Sigmoid colon (tissue), 7 donors: ENCODE results near the gene PPP1R12B. TPM values are rescaled to one million over a fixed set of nuclear protein-coding genes. Genes with fewer than 3 reads are reported as not detected.
A peak's percentile ranks its signal among the peaks of the same experiment; 100 is the strongest.
"Not testable (repeated sequence)": the region's sequence is repeated elsewhere in the genome, so short reads cannot be mapped to it uniquely, and the experiment has no call there.

Experiments used
- DNase-seq: peaks from one replicate; pipeline ENCODE4 v3.0.0-alpha.2; 2019
- H3K27ac ChIP-seq, 4 donors: fragments of 200-600 bp; sonication (generic); one replicate each; pipeline ENCODE4 v1.5.1; 2016 to 2019; ENCODE audit warnings: mild to moderate bottlenecking in 1 of 4
- H3K27me3 ChIP-seq, 3 donors: fragments of 200-600 bp; sonication (generic); one replicate each; pipeline ENCODE4 v1.5.1; 2019; ENCODE audit warnings: mild to moderate bottlenecking in 1 of 3
- H3K36me3 ChIP-seq, 4 donors: fragments of 200-600 bp; sonication (generic); one replicate each; pipeline ENCODE4 v1.5.1; 2016 to 2019
- H3K4me1 ChIP-seq, 4 donors: fragments of 200-600 bp; sonication (generic); one replicate each; pipeline ENCODE4 v1.5.1; 2017 to 2019
- H3K4me3 ChIP-seq, 4 donors: fragments of 200-600 bp; sonication (generic); one replicate each; pipeline ENCODE4 v1.5.1; 2017 to 2019; ENCODE audit warnings: mild to moderate bottlenecking in 2 of 4, moderate library complexity in 1 of 4
- H3K9me3 ChIP-seq, 4 donors: fragments of 200-600 bp in 3 of 4; sonication (generic) in 3 of 4; one replicate each; pipeline versions ENCODE4 v1.5.1 to v1.6.1; 2013 to 2019
- EP300 ChIP-seq, 4 donors: sonication (generic); formaldehyde crosslinking; IDR thresholded peaks; one replicate each; pipeline ENCODE4 v1.6.1; 2017; ENCODE audit warnings: antibody characterized with exemption in 4 of 4
- POLR2A ChIP-seq, 2 donors: fragments of 450-650 bp; IDR thresholded peaks; one replicate each; pipeline ENCODE4 v1.6.1; 2016; ENCODE audit warnings: antibody characterized with exemption in 2 of 2, mild to moderate bottlenecking in 2 of 2, moderate library complexity in 2 of 2
- POLR2AphosphoS5 ChIP-seq, 4 donors: sonication (generic); formaldehyde crosslinking; IDR thresholded peaks; one replicate each; pipeline ENCODE4 v1.6.1; 2017; ENCODE audit warnings: antibody characterized with exemption in 4 of 4
- WGBS, 2 donors: extraction: QIAGEN DNeasy Blood & Tissue Kit; methylation state at CpG; one replicate each; pipeline ENCODE4 v1.1.7; 2013; 5-methylcytosine and 5-hydroxymethylcytosine counted together
- intact Hi-C: fragments of 100-400 bp; cut with DNase I; formaldehyde crosslinking; loops from one replicate; pipeline ENCODE4 v1.15.1; 2023
- polyA plus RNA-seq, 3 donors: library from polyadenylated mRNA; stranded (reverse); fragments of 200-250 nt; gene quantifications; one replicate each; pipeline ENCODE4 v1.2.3, GENCODE V29; 2013
- total RNA-seq, 4 donors: library from RNA; depleted of rRNA; stranded (reverse); fragments of >200 nt; gene quantifications; one replicate each; pipeline ENCODE4 v1.1.0, GENCODE V29; 2016
- TF ChIP-seq, protein P1 (sequence below), 4 experiments: fragments of 450-650 bp in 3 of 4; fragments of 200-600 bp in 1 of 4; IDR thresholded peaks; one replicate each; pipeline ENCODE4 v1.5.1; 2016 to 2019; ENCODE audit warnings: antibody characterized with exemption in 4 of 4, mild to moderate bottlenecking in 3 of 4, moderate library complexity in 2 of 4
- donor health status: healthy with polysubstance abuse.
- donor health status: Bipolar disorder and iron deficiency.
- donor health status: healthy.

The PPP1R12B gene
- total and polyA plus RNA-seq, 7 donors: 5.3 to 995 (median 493) TPM

DNA sequence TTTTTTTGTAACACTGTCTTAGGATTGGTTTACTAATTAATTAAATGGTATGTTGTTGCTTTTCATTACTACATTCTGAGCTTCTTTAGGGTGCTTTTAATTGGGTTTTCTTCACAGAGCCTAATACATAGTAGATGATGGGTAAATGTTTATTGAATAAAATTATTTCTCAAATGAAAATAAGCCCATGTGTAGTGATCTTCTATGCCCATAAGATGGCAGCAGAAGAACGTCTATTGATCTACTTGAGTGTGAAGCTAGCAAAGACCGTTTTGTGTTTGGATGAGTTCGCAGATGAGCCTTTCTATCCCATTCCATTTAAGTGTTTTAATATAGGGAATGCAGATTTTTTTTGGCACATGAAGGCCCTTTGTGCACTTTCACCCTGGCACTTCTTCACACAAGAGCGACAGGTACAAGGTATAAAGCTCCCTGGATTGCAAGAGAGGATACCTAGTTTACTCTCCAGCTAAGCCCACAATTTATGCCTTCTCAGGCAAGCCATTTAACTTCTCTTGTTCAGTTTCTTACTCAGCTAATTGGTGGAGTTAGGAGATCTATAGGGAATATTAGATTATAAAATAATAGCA lies 115.7 kb downstream of the PPP1R12B start:
- H3K4me1 ChIP-seq: peaks cover 0 to 21% (median 19%) of the 10 kb centered on the region in 4 donors
- not testable (repeated sequence) for H3K9me3 ChIP-seq, H3K27ac ChIP-seq, DNase-seq, H3K36me3 ChIP-seq, H3K27me3 ChIP-seq, H3K4me3 ChIP-seq
- intact Hi-C loops: loop anchor here (5.0 kb wide), 1 partner anchor 253 kb away; no protein-coding TSS in a partner anchor
- WGBS, 2 donors: 20 to 40% methylated on average over 4 of the region's 4 CpGs
- TF ChIP-seq, protein P1, sequence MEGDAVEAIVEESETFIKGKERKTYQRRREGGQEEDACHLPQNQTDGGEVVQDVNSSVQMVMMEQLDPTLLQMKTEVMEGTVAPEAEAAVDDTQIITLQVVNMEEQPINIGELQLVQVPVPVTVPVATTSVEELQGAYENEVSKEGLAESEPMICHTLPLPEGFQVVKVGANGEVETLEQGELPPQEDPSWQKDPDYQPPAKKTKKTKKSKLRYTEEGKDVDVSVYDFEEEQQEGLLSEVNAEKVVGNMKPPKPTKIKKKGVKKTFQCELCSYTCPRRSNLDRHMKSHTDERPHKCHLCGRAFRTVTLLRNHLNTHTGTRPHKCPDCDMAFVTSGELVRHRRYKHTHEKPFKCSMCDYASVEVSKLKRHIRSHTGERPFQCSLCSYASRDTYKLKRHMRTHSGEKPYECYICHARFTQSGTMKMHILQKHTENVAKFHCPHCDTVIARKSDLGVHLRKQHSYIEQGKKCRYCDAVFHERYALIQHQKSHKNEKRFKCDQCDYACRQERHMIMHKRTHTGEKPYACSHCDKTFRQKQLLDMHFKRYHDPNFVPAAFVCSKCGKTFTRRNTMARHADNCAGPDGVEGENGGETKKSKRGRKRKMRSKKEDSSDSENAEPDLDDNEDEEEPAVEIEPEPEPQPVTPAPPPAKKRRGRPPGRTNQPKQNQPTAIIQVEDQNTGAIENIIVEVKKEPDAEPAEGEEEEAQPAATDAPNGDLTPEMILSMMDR (IDR thresholded peaks at IDR 0.05): peak in 3 of 4 experiments; percentile 42 to 66 (median 61)

DNA sequence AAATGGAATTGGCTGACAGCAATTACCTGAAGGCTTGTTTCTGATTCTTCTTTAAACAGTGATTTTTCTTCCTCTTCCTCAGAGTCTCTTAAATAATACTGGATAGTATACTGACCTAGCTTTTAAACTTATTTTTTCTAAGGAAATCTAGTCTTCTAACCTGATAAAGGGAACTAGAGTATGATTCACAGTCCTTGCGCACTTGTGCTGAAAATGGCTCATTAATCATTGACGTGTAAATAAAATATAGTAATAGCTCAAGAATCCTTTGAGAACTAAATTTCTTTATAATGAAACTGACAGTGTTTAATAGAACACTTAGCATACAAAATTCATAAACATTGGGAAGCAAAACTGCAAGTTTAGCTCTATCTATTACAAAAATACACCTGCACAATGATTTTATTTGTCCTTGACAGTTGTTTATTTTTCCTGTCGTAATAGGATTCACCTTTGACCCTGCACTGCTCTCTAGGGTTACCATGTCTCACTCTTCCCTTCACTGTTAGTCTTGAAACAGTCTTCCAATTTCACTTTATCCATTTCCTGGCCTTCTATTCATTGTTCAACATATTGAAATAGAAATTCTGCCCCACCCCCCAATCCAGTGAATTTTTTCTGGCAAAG lies 117.3 kb downstream of the PPP1R12B start:
- DNase-seq: not testable (repeated sequence)

DNA sequence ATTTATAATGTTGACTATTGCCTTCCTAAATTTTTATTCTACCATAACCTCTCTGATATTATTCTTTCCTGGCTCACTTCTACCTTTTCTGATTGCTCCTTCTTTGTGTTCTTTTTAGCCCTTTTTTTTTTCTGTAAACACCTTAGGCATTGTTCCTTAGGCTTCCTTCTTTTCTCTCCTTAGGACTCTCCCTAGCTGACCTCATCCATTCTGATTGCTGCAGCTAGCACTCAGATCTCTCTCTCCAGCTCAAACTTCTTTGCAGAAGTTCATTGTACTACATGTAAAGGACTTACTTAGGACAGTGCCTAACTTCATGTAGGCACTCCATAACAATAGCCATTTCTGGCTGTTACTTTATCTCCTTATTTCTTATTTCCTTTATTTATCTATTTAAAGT lies 117.8 kb downstream of the PPP1R12B start:
- H3K27me3 ChIP-seq, H3K36me3 ChIP-seq, H3K4me3 ChIP-seq, H3K9me3 ChIP-seq, DNase-seq, H3K4me1 ChIP-seq, H3K27ac ChIP-seq, intact Hi-C loops: not testable (repeated sequence)

More for the DNA sequence above, 117.3 kb downstream of the PPP1R12B start:
- H3K9me3 ChIP-seq, H3K27me3 ChIP-seq, intact Hi-C loops, H3K4me3 ChIP-seq, H3K4me1 ChIP-seq, H3K36me3 ChIP-seq: not testable (repeated sequence)
- peak overlapping the region in 1 of 4 donors; percentile 7 for H3K27ac ChIP-seq
- WGBS, 2 donors: 22 to 66% methylated on average over 3 of the region's 3 CpGs

DNA sequence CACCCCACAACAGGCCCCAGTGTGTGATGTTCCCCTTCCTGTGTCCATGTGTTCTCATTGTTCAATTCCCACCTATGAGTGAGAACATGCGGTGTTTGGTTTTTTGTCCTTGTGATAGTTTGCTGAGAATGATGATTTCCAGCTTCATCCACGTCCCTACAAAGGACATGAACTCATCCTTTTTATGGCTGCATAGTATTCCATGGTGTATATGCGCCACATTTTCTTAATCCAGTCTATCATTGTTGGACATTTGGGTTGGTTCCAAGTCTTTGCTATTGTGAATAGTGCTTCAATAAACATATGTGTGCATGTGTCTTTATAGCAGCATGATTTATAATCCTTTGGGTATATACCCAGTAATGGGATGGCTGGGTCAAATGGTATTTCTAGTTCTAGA lies 118.9 kb downstream of the PPP1R12B start:
- H3K27ac ChIP-seq, intact Hi-C loops, H3K9me3 ChIP-seq, H3K36me3 ChIP-seq, H3K4me3 ChIP-seq, DNase-seq, H3K4me1 ChIP-seq, H3K27me3 ChIP-seq: not testable (repeated sequence)
- WGBS, 2 donors: 79 to 96% methylated on average over 2 of the region's 3 CpGs

DNA sequence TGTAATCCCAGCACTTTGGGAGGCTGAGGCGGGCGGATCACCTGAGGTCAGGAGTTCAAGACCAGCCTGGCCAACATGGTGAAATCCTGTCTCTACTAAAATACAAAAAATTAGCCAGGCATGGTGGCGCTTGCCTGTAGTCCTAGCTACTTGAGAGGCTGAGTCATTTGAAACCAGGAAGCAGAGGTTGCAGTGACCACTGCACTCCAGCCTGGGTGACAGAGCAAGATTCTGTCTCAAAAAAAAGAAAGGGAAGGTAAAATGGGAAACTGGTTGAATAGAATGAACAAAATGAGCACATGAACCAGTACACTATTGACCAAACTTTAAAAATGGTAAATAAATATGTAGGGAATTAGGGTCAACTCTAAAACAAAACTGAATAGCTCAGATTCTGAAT lies 120.2 kb downstream of the PPP1R12B start:
- H3K36me3 ChIP-seq, H3K27ac ChIP-seq, H3K9me3 ChIP-seq, DNase-seq, intact Hi-C loops, H3K27me3 ChIP-seq, H3K4me1 ChIP-seq, H3K4me3 ChIP-seq: not testable (repeated sequence)
- 83 to 88% methylated on average over 3 of the region's 3 CpGs for WGBS, 2 donors

DNA sequence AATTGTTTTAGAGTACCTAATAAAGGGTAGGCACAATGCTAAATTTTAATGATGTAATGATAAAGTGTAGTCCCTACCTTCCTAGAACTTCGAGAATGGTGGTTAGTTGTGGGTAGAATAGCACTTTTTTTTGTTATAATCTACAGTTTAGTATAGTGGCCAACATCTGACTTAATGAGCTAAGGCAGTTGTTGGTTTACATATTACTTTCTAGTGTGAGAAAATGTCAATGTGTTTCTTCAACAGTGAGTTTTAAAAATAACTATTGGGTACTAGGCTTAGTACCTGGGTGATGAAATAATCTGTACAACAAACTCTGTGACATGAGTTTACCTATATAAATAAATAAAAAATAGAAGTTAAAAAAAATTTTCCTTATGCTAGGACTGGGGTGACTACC lies 120.6 kb downstream of the PPP1R12B start:
- DNase-seq, H3K36me3 ChIP-seq, H3K9me3 ChIP-seq, H3K4me3 ChIP-seq, H3K27ac ChIP-seq, H3K4me1 ChIP-seq, intact Hi-C loops, H3K27me3 ChIP-seq: not testable (repeated sequence)
- WGBS, 2 donors: 93 to 94% methylated on average over 1 of the region's 1 CpG

DNA sequence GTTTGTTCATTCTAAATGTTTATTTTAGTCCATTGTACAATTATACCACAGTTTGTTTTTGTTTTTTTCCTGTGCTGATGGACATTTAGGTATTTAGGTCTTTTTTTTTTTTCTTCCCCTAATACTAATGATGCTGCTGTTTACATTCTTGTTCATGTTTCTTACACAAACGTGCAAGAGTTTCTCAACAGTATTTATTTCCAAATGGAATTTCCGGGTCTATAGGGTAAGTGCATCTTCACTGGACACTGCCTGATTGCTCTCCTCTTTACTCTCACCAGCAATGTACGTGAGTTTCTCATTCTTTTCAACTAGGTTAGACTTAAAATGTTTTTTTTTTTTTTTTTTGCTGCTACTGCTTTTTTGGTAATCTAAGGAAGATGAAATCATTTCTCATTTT lies 122.7 kb downstream of the PPP1R12B start:
- TF ChIP-seq, protein P1 (IDR thresholded peaks at IDR 0.05): no peak
- TF ChIP-seq EP300 (IDR thresholded peaks at IDR 0.05) (no peak), POLR2A (IDR thresholded peaks at IDR 0.05) (no peak), POLR2AphosphoS5 (IDR thresholded peaks at IDR 0.05) (no peak)
- Histone ChIP-seq H3K4me1 (no peaks in the 10 kb centered on the region), H3K9me3 (no peaks in the 10 kb centered on the region), H3K27me3 (no peaks in the 10 kb centered on the region), H3K27ac (no peak overlapping the region), H3K4me3 (no peak overlapping the region), H3K36me3 (no peaks in the 10 kb centered on the region)
- intact Hi-C loops: no loop called here
- no peak for DNase-seq
- 82 to 87% methylated on average over 3 of the region's 3 CpGs for WGBS, 2 donors

DNA sequence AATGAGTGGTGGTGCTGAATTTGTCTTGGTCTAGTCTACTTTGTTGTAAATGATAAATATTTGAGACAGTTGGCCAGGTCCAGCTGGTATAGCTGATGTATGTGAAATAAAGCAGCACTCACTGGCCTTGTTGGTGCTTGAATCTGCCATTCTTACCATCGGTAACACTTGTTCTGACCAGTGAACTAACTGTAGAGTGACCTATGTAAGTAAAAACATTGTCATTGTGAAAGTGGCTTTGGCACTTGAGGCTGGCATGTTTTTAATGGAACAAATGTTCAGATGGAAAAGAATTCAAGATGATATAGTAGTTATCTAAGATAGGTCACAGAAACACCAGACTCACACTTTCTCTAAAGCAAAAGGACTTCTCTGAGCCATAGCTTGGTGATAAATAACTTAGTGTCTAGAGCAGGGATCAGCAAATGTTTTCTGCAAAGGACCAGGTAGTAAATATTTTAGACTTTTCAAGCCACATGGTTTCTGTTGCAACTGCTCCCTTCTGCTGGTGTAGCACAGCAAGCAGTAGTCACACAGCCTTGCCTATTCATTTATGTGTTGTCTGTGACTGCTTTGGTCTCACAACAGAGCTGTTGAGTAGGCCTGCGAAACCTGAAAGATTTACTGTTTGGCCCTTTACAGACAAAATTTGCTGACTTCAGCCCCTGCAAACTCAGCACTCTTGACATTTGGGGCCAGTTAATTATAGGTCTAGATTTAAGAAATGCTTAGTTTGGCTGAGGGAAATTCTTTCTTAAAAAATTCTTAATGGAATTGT lies 124.0 kb downstream of the PPP1R12B start:
- intact Hi-C loops, H3K27me3 ChIP-seq, H3K36me3 ChIP-seq, DNase-seq, H3K9me3 ChIP-seq, H3K4me3 ChIP-seq, H3K4me1 ChIP-seq, H3K27ac ChIP-seq: not testable (repeated sequence)
- WGBS, 2 donors: 92 to 96% methylated on average over 2 of the region's 2 CpGs

DNA sequence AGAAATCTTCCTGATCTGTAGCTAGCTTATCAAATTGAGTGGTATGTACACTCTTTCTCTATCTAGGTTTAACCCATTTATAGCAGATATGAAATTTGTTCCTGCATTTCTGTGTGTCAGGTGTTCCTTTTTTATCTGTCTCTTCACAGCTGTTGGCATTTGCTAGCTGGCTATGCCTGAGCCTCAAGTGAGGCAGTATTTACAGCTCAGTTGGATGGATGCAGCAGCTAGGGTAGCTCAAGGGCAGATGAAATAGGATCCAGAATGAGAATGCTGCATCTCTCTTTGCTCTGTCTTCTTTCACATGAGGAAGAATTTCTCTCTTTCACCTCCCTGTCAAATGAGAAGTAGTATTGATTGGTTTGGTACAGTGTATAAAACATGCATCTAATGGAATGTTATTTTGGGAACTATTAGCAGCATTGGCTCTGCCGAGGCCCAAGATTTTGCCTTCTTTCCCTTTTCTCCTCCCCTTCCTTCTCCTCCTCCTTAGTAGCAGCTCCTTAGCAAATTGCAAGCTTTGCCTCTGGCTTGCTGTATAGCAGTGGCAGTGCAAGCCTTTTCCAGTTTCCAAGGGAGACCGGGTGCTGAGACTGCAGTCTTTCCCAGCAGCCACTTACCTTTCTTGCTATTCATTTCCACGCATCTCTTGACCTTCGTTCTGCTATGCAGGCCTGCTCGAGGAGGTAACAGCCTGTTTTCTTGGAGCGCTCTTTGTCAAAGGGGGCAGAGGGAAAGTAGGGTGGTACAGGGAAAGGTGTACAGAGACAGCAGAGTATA lies 125.0 kb downstream of the PPP1R12B start:
- DNase-seq, H3K4me3 ChIP-seq, H3K36me3 ChIP-seq, H3K27ac ChIP-seq, H3K27me3 ChIP-seq, H3K9me3 ChIP-seq, intact Hi-C loops, H3K4me1 ChIP-seq: not testable (repeated sequence)
- 91 to 94% methylated on average over 6 of the region's 6 CpGs for WGBS, 2 donors

DNA sequence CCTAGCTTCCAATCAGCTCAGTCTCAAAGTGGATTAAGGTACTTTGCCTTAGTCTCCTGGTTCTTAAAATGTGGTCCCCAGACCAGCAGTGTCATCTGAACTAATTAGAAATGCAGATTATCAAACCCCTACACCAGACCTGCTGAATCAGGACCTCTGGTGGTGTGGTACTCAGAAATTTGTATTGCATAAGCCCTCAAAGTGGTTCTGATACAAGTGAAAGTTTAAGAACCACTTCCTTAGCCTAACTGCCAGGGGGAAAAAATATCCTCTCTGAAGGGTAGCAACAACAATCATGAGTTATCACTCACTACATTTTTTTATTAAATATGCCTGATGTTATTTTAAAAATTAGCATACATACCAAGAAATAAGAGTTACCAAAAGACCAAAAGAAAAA lies 131.2 kb downstream of the PPP1R12B start:
- H3K36me3 ChIP-seq, H3K27ac ChIP-seq, intact Hi-C loops, H3K27me3 ChIP-seq, H3K4me3 ChIP-seq, DNase-seq, H3K9me3 ChIP-seq, H3K4me1 ChIP-seq: not testable (repeated sequence)
